Inflammatory macrophage (primary cell): ENCODE measurements around the gene PLPPR5.
"Not testable (repeated sequence)": the region's sequence is repeated elsewhere in the genome, so short reads cannot be mapped to it uniquely, and the experiment has no call there.

Source experiments
- DNase-seq, 2 donors: peaks; one replicate each; pipeline ENCODE4 v3.0.0-alpha.2; 2020 to 2022

PLPPR5 gene

DNA sequence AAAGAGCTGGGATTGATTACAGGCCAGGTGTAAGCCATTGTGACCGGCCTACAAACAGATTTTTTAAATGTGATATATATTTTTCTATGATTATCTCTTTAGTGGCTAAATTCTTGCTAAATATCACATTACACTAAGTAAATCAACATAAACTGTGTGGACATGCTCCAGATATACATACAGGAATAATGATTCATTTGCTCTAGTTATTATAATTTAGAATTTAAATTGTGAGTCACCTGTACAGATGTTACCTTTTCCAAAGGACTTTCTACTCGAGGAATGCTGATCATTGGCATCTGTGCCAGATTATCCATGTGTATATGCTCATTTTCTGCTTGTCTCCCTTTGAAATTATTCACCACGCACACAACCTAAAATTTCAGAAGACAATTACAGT is 90.1 kb downstream of the PLPPR5 start:
- DNase-seq = no peak

DNA sequence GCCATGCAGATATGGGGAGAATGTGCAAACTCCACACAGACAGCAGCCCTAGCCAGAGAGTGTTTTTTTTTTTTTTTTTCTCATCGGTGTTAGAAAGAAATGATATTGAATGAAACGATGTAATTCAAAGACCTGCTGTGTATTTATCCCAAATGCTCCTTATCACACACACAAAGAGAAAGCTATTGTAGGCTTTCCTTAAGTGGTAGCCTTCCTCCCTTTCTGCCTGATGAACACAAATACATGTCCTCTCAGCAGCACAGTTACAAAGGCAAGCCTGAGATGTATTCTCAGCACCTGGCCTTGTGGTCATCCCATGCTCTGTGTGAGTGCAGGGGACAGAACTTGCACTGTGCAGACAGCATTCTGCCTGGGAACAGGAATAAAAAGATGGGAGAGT is 93.8 kb downstream of the PLPPR5 start:
- DNase-seq = no peak

- DNase-seq = no peak
Observed at GRCh38 chr1:98908980-98909379, 95.7 kb downstream of the PLPPR5 start.

- DNase-seq = no peak
Observed at GRCh38 chr1:98906809-98907208, 97.9 kb downstream of the PLPPR5 start.

GRCh38 chr1:98906361-98906760 is 98.3 kb downstream of the PLPPR5 start:
- DNase-seq = no peak

GRCh38 chr1:98904684-98905083 is 100.0 kb downstream of the PLPPR5 start:
- DNase-seq = no peak

DNA sequence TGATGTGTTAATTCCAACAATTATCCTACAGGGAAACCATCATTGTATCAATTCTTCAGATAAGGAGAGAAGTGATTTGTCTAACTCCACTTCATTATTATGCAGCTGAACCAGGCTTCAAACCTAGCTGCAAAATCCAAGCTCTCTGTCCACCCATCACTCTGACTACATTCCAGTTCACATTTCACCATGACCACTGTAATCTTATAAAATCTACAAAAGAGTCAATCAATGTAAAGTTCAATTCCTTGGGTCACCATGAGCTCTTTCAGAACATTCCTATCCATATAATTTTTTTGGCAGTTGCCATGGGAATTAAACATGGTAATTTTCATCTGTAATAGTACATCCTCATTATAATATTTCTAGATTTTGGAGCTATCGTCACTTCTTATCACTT is 100.9 kb downstream of the PLPPR5 start:
- no peak for DNase-seq

- DNase-seq = no peak
Observed at GRCh38 chr1:98903261-98903660, 101.4 kb downstream of the PLPPR5 start.

GRCh38 chr1:98898940-98899339 is 105.7 kb downstream of the PLPPR5 start:
- no peak for DNase-seq

GRCh38 chr1:98897479-98897878 is 107.2 kb downstream of the PLPPR5 start:
- DNase-seq = no peak

DNA sequence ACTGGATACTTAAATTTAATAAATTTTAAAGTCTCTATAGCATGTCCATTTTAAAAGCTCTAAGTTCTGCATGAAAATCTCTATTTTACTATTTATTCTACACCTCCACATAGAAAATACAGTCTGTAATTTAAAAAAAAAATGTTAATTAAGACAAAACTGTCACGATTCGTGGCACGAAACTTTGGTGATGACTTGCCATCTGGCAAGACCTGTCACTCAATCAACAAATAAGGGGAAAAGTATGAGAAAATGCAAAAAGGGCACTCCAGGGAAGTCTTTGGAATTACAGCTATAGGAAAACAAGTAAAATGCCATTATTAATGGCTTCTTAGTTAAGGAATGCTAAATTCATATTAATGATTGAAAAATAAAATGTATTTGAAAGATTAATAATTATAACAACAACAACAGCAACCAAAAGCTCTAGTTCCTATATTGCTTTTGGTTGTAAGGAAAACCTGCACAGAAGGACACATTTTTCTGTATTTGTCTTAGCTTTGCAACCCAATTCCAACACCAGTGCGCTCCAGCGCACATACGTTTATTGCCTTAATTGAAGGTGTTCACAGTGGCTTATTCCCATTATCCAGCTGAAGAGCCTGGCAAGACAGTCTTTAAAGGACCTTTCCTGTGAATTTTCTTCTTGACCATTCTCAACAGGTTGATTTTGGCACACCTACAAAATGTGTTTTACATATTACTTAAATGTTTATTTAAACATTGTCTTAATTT is 107.8 kb downstream of the PLPPR5 start:
- DNase-seq = no peak

DNA sequence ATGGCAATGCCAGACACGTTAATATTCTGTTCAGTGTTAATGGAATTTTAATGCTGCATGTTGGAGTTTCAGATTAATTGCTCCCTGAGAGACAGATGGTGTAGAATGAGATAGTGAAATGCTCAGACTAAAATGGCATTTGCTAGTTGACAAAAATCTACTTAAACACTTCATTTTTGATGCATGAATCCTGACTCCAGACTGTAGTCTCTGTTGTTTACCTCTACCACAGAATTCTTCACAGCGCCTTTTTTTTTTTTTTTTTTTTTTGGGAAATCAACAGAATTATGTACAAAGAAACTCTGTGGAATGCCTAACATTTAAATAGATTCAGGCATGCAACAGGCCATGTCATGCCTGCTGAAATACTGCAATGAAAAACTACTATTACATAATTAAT is 111.3 kb downstream of the PLPPR5 start:
- DNase-seq = no peak

DNA sequence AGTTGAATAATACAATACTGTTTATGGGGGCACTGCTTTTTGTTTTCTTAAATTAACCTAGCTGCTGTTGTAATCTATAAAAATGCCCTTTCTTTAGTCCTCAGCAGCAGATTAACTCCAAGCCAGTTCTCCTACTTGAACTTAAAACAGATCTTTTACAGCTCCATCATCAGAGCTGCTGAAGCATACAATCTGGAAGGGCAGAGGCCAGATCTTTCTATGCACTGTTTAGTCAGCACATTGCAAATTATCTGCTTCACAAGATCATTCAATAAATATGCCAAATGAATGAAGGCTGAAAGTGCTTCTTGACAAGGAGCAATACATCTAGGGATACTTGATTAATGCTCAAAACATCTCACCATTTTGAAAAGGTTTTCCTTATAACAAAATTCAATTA is 115.8 kb downstream of the PLPPR5 start:
- no peak for DNase-seq

DNA sequence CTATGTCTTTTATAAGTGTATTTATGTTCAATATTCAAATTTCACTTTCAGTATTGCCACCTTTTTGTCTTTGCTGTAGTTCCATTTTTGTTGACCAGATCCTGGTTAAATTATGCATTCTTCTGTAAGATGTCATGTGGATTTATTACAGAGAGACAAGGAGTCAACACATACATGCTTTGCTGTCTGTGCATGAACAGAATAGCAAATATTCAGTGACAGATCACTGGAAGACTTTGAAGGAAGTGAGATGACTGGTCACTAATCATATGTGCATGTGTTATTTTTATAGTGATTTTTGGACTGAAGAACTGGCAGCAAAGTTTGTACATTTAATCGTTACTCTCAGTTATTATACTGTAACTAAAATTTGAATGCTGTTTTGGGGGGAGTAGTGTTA is 117.2 kb downstream of the PLPPR5 start:
- DNase-seq = no peak

DNA sequence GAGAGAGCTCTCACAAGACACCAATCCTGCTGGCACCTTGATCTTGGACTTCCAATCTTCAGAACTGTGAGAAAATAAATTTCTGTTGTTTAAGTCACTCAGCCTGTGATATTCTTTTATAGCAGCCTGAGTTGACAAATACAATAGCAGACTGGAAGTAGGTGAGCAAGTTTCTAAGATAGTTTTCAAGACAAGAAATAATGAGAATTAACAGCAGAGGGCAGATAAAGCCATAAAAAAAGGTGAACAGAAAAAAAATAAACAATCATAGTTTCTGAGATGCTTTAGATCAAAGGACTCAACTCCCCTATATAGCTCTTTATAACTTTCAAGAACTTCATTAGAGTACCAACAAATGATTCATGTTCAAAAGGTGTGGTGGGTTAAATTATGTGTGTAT is 119.8 kb downstream of the PLPPR5 start:
- no peak for DNase-seq

- peak; percentile 59 to 61 for DNase-seq
Observed at GRCh38 chr1:98881901-98882300, 122.8 kb downstream of the PLPPR5 start.

GRCh38 chr1:98881234-98881633 is 123.4 kb downstream of the PLPPR5 start:
- DNase-seq = not testable (repeated sequence)

DNA sequence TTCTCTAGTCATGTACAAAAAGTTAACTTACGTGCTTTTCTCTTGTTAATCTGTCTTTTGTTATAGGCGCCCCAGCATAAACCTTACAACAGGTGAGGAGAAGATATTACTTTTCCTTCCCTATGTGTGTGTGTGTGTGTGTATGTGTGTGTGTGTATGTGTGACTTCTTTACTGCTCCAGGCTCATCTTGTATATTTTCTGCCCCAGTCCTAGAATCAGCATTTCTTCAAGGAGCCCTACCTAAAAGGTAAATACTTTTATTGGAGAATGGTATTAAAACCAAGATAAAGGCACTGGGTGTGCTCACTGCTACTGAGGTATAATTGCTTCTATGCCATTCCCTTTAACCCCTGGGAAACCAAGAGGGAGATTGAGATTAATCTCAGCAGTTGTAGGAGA is 129.8 kb downstream of the PLPPR5 start:
- no peak for DNase-seq

GRCh38 chr1:98870959-98871903 is 133.4 kb downstream of the PLPPR5 start:
- peak; percentile 46 to 48 for DNase-seq

GRCh38 chr1:98865796-98866195 is 138.9 kb downstream of the PLPPR5 start:
- no peak for DNase-seq

DNA sequence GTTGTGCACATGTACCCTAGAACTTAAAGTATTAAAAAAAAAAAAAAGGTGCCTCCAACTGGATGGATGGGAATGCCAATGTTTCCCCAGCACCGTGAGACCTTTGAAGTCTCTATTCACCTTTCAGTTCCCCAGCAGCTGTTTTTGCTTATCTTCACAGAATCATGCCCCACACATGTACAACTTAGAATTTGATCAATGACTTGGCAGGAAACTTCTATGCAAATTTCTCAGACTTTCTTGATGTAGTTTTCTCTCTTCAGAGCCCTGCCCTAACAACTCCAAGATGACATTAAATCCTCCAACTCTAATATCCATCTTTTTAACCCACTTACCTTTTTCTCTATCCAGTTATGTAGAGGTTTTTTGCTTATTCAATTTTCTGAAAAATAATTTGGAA is 144.3 kb downstream of the PLPPR5 start:
- no peak for DNase-seq

DNA sequence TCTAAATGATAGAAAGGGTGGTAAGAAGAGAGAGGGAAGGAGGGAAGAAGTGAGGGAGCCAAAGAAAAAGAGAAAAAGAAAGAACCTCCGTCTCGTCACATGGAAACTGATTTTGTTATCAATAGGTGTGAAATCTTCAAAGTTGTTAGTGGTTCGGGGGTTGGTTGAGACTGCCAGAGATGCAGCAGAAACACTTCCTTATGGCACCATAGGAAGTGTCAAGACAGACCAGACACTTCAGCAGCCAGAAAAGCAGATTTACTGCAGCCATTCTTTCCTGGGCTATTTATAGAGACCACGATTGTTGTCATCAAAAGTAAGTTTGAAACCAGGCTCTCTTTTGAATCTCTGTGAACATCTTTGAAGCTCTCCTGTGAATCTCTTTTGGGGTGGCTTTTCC is 150.5 kb downstream of the PLPPR5 start:
- DNase-seq = no peak

DNA sequence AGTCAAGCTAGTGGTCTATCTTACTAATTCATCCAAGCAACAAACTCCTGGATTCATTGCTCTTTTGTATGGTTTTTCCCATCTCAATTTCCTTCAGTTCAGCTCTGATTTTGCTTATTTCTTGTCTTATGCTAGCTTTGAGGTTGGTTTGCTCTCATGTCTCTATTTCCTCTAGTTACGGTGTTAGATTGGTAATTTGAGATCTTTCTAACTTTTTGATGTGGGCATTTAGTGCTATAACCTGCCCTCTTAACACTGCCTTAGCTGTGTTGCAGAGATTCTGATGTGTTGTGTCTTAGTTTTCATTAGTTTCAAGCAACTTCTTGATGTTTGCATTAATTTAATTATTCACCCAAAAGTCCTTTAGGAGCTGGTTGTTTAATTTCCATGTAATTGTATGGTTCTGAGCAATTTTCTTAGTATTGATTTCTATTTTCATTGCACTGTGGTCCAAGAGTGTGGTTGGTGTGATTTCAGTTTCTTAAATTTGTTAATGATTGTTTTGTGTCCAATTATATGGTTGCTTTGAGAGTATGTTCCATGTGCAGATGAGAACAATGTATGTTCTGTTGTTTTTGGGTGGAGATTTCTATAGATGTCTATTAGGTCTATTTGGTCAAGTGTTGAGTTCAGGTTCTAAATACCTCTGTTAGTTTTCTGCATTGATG is 154.6 kb downstream of the PLPPR5 start:
- DNase-seq = no peak
